DND-41 (cell line): Measurements from ENCODE around the gene ZRANB1.

Experiments used
- ATAC-seq: fragments of 200-7000 bp; cut with Tn5 transposase; 3 replicates; pipeline ENCODE4 v1.9.1; 2021; ENCODE audit warnings: low read depth; ENCODE audit not compliant: insufficient read depth
- DNase-seq: peaks from one replicate; pipeline ENCODE4 v3.0.0-alpha.2; 2020
- H2AFZ ChIP-seq: 2 replicates; pipeline ENCODE4 v1.6.0; 2012; ENCODE audit warnings: low read depth, low read length
- H3K27ac ChIP-seq: 2 replicates; pipeline ENCODE4 v1.5.1; 2012; ENCODE audit warnings: low read length, inconsistent platforms
- H3K27me3 ChIP-seq: fragments of 200-600 bp; sonication (generic); 2 replicates; pipeline ENCODE4 v1.6.0; 2012; ENCODE audit warnings: low read length, mild to moderate bottlenecking, inconsistent platforms; ENCODE audit not compliant: insufficient read depth, poor library complexity
- H3K36me3 ChIP-seq: 2 replicates; pipeline ENCODE4 v1.5.1; 2012; ENCODE audit warnings: low read length, inconsistent platforms; ENCODE audit not compliant: insufficient read depth
- H3K4me1 ChIP-seq: 2 replicates; pipeline ENCODE4 v1.5.1; 2012; ENCODE audit warnings: mild to moderate bottlenecking, low read length; ENCODE audit not compliant: insufficient read depth
- H3K4me2 ChIP-seq: 2 replicates; pipeline ENCODE4 v1.6.0; 2012; ENCODE audit warnings: mild to moderate bottlenecking, moderate library complexity, low read length, inconsistent platforms; ENCODE audit not compliant: insufficient read depth
- H3K4me3 ChIP-seq, 2 experiments: fragments of 200-600 bp in 1 of 2; shearing (Covaris generic) in 1 of 2; 2 replicates each; pipeline ENCODE4 v1.5.1; 2012 to 2016; ENCODE audit warnings: inconsistent platforms in 2 of 2, low read length in 2 of 2, mild to moderate bottlenecking in 2 of 2, low read depth in 1 of 2, moderate library complexity in 1 of 2
- H3K79me2 ChIP-seq: 2 replicates; pipeline ENCODE4 v1.6.0; 2012; ENCODE audit warnings: low read length, inconsistent platforms; ENCODE audit not compliant: insufficient read depth
- H3K9ac ChIP-seq: 2 replicates; pipeline ENCODE4 v1.6.0; 2012; ENCODE audit warnings: low read depth, mild to moderate bottlenecking, inconsistent platforms, low read length, moderate library complexity
- H3K9me3 ChIP-seq: 2 replicates; pipeline ENCODE4 v1.5.1; 2012; ENCODE audit warnings: low read length, moderate library complexity, mild to moderate bottlenecking, inconsistent platforms; ENCODE audit not compliant: insufficient read depth, severe bottlenecking
- H4K20me1 ChIP-seq: 2 replicates; pipeline ENCODE4 v1.6.0; 2012; ENCODE audit warnings: low read length; ENCODE audit not compliant: insufficient read depth
- CTCF ChIP-seq: IDR thresholded peaks from 2 replicates; pipeline ENCODE4 v1.5.1; 2012; ENCODE audit warnings: borderline replicate concordance, low read length, moderate library complexity, mild to moderate bottlenecking; ENCODE audit not compliant: poor library complexity, severe bottlenecking; ENCODE audit errors: extremely low read depth
- EZH2 ChIP-seq: IDR thresholded peaks from 3 replicates; pipeline ENCODE4 v1.6.1; 2012; ENCODE audit warnings: borderline replicate concordance, low read depth, mild to moderate bottlenecking, moderate library complexity, low read length, inconsistent platforms; ENCODE audit not compliant: severe bottlenecking

Gene ZRANB1

GRCh38 chr10:125033146-125033924, 91.4 kb downstream of the ZRANB1 start:
- Histone ChIP-seq H3K9me3 (no peaks in the 10 kb centered on the region), H3K4me3 (no peak overlapping the region), H3K27ac (no peak overlapping the region), H3K36me3 (0 out of 2 replicates have a peak, but pooled peaks cover 2% of the 10 kb centered on the region), H3K79me2 (peaks cover 33% of the 10 kb centered on the region), H4K20me1 (peaks cover 20% of the 10 kb centered on the region), H3K27me3 (no peaks in the 10 kb centered on the region), H2AFZ (no peak overlapping the region), H3K4me1 (no peaks in the 10 kb centered on the region), H3K4me2 (no peak overlapping the region), H3K9ac (no peak overlapping the region)
- no peak for ATAC-seq
- DNase-seq: no peak
- no peak for TF ChIP-seq CTCF
- TF ChIP-seq EZH2: no peak

- H3K27ac ChIP-seq: no peak overlapping the region
- ATAC-seq (no peak), DNase-seq (no peak)
- H3K4me2 ChIP-seq: no peak overlapping the region
- H2AFZ ChIP-seq: no peak overlapping the region
- peaks cover 29% of the 10 kb centered on the region for H3K79me2 ChIP-seq
- no peaks in the 10 kb centered on the region for H3K9me3 ChIP-seq
- no peaks in the 10 kb centered on the region for H3K4me1 ChIP-seq
- H3K4me3 ChIP-seq: no peak overlapping the region
- no peak overlapping the region for H3K9ac ChIP-seq
- peaks cover 13% of the 10 kb centered on the region for H4K20me1 ChIP-seq
- H3K27me3 ChIP-seq: no peaks in the 10 kb centered on the region
- no peak for TF ChIP-seq EZH2
- no peak for TF ChIP-seq CTCF
- 0 out of 2 replicates have a peak, but pooled peaks cover 2% of the 10 kb centered on the region for H3K36me3 ChIP-seq
Observed at GRCh38 chr10:125034675-125035074, 92.8 kb downstream of the ZRANB1 start.

GRCh38 chr10:125035136-125035535, 93.2 kb downstream of the ZRANB1 start:
- ATAC-seq: no peak
- no peak overlapping the region for H3K4me2 ChIP-seq
- TF ChIP-seq EZH2 (no peak), CTCF (no peak)
- 0 out of 2 replicates have a peak, but pooled peaks cover 2% of the 10 kb centered on the region for H3K36me3 ChIP-seq
- peaks cover 32% of the 10 kb centered on the region for H3K79me2 ChIP-seq
- no peak overlapping the region for H3K27ac ChIP-seq
- no peak for DNase-seq
- H3K9me3 ChIP-seq: no peaks in the 10 kb centered on the region
- no peak overlapping the region for H3K9ac ChIP-seq
- H2AFZ ChIP-seq: no peak overlapping the region
- peaks cover 13% of the 10 kb centered on the region for H4K20me1 ChIP-seq
- no peak overlapping the region for H3K4me3 ChIP-seq
- H3K27me3 ChIP-seq: no peaks in the 10 kb centered on the region
- H3K4me1 ChIP-seq: no peaks in the 10 kb centered on the region
